Measurements from ENCODE around the gene NPBWR2. TPM values are rescaled to one million over a fixed set of nuclear protein-coding genes. Genes with fewer than 3 reads are reported as not detected.
A peak's percentile ranks its signal among the peaks of the same experiment; 100 is the strongest.

The NPBWR2 gene
- total RNA-seq, 1 experiment from 2014 or later = not detected

DNA sequence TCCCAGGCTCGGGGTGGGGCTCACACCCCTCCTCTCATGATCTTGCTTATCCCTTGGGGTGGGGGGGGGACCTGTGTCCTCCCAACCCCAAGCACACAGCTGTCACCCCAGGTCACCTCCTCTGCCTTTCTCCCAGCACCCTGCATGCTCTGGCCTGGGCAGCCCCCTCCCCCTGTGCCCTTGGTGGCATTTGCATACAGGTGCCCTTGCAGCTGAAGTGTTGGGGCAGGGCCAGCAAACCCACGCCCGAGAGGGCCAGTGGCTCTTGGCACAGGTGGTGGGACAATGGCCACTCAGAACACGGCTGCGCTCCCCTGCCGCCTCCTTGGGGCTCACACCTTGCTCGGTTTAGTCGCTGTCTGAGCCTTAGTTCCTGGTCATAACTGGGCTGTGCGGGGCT, 45.5 kb upstream of the NPBWR2 start:
- POLR2A ChIA-PET = interaction anchor here (0.7 kb wide), 1 partner anchor 470 kb away, joined by 4 read pairs; no protein-coding TSS in a partner anchor
- CTCF ChIA-PET = interaction anchor here (1.5 kb wide), 1 partner anchor 9 kb away, joined by 5 read pairs; no protein-coding TSS in a partner anchor
- H3K27ac Mint-ChIP-seq = no peak overlapping the region

DNA sequence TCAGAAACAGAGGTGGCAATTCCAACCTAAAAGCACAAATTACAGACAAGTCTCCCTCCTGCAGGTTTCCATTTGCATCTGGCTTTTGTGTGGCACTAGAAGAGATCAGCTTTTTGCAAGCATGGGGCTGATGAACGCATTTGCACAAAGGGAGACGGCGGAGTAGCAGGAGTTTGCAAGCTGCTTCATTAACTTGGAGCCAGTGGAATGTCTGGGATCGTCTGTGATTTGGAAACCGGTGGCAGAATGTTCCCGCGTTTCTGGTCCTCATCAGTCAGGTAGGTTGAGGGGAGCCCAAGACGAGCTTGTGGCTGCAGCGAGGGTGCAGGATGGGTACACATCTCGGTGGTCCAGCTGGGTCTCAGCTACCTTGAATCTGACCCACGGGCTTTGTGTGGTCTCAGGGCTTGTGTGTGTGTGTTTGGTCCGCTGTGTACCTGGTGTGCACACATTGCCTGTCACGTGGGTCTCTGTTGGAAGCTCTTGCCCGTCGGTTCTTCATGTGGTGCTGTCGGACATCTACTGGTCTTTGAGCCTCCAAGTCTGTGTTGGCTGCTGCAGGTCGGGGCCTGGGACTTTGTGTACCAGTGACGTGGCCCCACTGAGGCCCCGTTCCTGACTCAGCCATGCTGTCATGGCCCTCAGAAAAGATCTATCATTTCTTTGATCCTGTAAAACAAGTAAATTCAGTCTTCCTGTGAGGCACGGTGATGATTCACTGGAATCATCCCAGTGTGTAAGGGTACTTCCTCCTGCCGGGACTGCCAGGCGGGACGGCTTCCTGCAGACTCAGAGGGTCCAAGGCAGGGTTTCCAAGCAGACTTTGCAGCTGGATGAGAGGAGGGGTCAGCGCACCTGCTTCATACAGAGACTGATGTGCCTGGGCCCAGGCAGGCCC, 44.5 kb upstream of the NPBWR2 start:
- H3K4me1 Mint-ChIP-seq = peaks cover 31% of the 10 kb centered on the region
- DNase-seq (ENCODE audit: low spot score) = no peak
- TF ChIP-seq, protein P1, sequence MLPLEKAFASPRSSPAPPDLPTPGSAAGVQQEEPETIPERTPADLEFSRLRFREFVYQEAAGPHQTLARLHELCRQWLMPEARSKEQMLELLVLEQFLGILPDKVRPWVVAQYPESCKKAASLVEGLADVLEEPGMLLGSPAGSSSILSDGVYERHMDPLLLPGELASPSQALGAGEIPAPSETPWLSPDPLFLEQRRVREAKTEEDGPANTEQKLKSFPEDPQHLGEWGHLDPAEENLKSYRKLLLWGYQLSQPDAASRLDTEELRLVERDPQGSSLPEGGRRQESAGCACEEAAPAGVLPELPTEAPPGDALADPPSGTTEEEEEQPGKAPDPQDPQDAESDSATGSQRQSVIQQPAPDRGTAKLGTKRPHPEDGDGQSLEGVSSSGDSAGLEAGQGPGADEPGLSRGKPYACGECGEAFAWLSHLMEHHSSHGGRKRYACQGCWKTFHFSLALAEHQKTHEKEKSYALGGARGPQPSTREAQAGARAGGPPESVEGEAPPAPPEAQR (CRISPR knock-in tag; IDR thresholded peaks at IDR 0.05) = no peak
- TF ChIP-seq EMX1 (CRISPR knock-in tag; IDR thresholded peaks at IDR 0.05) (no peak), ZBTB21 (CRISPR knock-in tag; IDR thresholded peaks at IDR 0.05; ENCODE audit: borderline replicate concordance) (no peak), KAT7 (CRISPR knock-in tag; IDR thresholded peaks at IDR 0.05; ENCODE audit: borderline replicate concordance) (no peak), ELF4 (CRISPR knock-in tag; IDR thresholded peaks at IDR 0.05; ENCODE audit: low read depth) (no peak), ZNF232 (CRISPR knock-in tag; IDR thresholded peaks at IDR 0.05) (no peak), ZNF121 (CRISPR knock-in tag; IDR thresholded peaks at IDR 0.05) (no peak), SMAD3 (CRISPR knock-in tag; IDR thresholded peaks at IDR 0.05; ENCODE audit: borderline replicate concordance) (no peak), RORB (CRISPR knock-in tag; IDR thresholded peaks at IDR 0.05) (no peak)
- TF ChIP-seq, protein P2, sequence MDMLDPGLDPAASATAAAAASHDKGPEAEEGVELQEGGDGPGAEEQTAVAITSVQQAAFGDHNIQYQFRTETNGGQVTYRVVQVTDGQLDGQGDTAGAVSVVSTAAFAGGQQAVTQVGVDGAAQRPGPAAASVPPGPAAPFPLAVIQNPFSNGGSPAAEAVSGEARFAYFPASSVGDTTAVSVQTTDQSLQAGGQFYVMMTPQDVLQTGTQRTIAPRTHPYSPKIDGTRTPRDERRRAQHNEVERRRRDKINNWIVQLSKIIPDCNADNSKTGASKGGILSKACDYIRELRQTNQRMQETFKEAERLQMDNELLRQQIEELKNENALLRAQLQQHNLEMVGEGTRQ (CRISPR knock-in tag; IDR thresholded peaks at IDR 0.05) = no peak
- TF ChIP-seq, protein P3, sequence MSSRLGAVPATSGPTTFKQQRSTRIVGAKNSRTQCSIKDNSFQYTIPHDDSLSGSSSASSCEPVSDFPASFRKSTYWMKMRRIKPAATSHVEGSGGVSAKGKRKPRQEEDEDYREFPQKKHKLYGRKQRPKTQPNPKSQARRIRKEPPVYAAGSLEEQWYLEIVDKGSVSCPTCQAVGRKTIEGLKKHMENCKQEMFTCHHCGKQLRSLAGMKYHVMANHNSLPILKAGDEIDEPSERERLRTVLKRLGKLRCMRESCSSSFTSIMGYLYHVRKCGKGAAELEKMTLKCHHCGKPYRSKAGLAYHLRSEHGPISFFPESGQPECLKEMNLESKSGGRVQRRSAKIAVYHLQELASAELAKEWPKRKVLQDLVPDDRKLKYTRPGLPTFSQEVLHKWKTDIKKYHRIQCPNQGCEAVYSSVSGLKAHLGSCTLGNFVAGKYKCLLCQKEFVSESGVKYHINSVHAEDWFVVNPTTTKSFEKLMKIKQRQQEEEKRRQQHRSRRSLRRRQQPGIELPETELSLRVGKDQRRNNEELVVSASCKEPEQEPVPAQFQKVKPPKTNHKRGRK (CRISPR knock-in tag; IDR thresholded peaks at IDR 0.05; ENCODE audit: borderline replicate concordance) = no peak

More for the DNA sequence above, 45.5 kb upstream of the NPBWR2 start:
- TF ChIP-seq, protein P4, sequence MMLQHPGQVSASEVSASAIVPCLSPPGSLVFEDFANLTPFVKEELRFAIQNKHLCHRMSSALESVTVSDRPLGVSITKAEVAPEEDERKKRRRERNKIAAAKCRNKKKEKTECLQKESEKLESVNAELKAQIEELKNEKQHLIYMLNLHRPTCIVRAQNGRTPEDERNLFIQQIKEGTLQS (CRISPR knock-in tag; conservative IDR thresholded peaks at IDR 0.05) = no peak
- TF ChIP-seq SP1 (CRISPR knock-in tag; conservative IDR thresholded peaks at IDR 0.05) (no peak), KAT7 (CRISPR knock-in tag; IDR thresholded peaks at IDR 0.05; ENCODE audit: borderline replicate concordance) (no peak), TEAD4 (CRISPR knock-in tag; IDR thresholded peaks at IDR 0.05) (no peak), ZNF671 (CRISPR knock-in tag; IDR thresholded peaks at IDR 0.05) (no peak), NR2C2 (CRISPR knock-in tag; IDR thresholded peaks at IDR 0.05) (no peak), CREM (CRISPR knock-in tag; IDR thresholded peaks at IDR 0.05) (no peak), NFATC4 (CRISPR knock-in tag; IDR thresholded peaks at IDR 0.05) (no peak), ESRRA (CRISPR knock-in tag; IDR thresholded peaks at IDR 0.05; ENCODE audit: borderline replicate concordance) (no peak), ATF1 (CRISPR knock-in tag; IDR thresholded peaks at IDR 0.05) (no peak), ZBTB21 (CRISPR knock-in tag; IDR thresholded peaks at IDR 0.05; ENCODE audit: borderline replicate concordance) (no peak), OVOL2 (CRISPR knock-in tag; IDR thresholded peaks at IDR 0.05; ENCODE audit: borderline replicate concordance) (no peak), MYBL2 (CRISPR knock-in tag; IDR thresholded peaks at IDR 0.05) (no peak)
- TF ChIP-seq, protein P5, sequence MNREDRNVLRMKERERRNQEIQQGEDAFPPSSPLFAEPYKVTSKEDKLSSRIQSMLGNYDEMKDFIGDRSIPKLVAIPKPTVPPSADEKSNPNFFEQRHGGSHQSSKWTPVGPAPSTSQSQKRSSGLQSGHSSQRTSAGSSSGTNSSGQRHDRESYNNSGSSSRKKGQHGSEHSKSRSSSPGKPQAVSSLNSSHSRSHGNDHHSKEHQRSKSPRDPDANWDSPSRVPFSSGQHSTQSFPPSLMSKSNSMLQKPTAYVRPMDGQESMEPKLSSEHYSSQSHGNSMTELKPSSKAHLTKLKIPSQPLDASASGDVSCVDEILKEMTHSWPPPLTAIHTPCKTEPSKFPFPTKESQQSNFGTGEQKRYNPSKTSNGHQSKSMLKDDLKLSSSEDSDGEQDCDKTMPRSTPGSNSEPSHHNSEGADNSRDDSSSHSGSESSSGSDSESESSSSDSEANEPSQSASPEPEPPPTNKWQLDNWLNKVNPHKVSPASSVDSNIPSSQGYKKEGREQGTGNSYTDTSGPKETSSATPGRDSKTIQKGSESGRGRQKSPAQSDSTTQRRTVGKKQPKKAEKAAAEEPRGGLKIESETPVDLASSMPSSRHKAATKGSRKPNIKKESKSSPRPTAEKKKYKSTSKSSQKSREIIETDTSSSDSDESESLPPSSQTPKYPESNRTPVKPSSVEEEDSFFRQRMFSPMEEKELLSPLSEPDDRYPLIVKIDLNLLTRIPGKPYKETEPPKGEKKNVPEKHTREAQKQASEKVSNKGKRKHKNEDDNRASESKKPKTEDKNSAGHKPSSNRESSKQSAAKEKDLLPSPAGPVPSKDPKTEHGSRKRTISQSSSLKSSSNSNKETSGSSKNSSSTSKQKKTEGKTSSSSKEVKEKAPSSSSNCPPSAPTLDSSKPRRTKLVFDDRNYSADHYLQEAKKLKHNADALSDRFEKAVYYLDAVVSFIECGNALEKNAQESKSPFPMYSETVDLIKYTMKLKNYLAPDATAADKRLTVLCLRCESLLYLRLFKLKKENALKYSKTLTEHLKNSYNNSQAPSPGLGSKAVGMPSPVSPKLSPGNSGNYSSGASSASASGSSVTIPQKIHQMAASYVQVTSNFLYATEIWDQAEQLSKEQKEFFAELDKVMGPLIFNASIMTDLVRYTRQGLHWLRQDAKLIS (CRISPR knock-in tag; IDR thresholded peaks at IDR 0.05; ENCODE audit: borderline replicate concordance) = no peak
- TF ChIP-seq, protein P2 (CRISPR knock-in tag; IDR thresholded peaks at IDR 0.05) = no peak
- TF ChIP-seq, protein P6, sequence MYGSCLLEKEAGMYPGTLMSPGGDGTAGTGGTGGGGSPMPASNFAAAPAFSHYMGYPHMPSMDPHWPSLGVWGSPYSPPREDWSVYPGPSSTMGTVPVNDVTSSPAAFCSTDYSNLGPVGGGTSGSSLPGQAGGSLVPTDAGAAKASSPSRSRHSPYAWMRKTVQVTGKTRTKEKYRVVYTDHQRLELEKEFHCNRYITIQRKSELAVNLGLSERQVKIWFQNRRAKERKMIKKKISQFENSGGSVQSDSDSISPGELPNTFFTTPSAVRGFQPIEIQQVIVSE (CRISPR knock-in tag; IDR thresholded peaks at IDR 0.05; ENCODE audit: borderline replicate concordance) = no peak
- TF ChIP-seq, protein P7, sequence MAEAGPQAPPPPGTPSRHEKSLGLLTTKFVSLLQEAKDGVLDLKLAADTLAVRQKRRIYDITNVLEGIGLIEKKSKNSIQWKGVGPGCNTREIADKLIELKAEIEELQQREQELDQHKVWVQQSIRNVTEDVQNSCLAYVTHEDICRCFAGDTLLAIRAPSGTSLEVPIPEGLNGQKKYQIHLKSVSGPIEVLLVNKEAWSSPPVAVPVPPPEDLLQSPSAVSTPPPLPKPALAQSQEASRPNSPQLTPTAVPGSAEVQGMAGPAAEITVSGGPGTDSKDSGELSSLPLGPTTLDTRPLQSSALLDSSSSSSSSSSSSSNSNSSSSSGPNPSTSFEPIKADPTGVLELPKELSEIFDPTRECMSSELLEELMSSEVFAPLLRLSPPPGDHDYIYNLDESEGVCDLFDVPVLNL (CRISPR knock-in tag; IDR thresholded peaks at IDR 0.05; ENCODE audit: borderline replicate concordance, low read depth) = no peak
- Mint-ChIP-seq H3K36me3 (peaks cover 5% of the 10 kb centered on the region; the same call in 1 of the 2 replicates), H3K4me1 (peaks cover 31% of the 10 kb centered on the region), H3K9me3 (peaks cover 7% of the 10 kb centered on the region), H3K4me3 (no peak overlapping the region), H3K27me3 (ENCODE audit: low read depth) (no peaks in the 10 kb centered on the region)
- ATAC-seq = no peak
- DNase-seq (ENCODE audit: low spot score) = no peak

More for the DNA sequence above, 44.5 kb upstream of the NPBWR2 start:
- peaks cover 5% of the 10 kb centered on the region; the same call in 1 of the 2 replicates for H3K36me3 Mint-ChIP-seq
- peak; percentile 43 for ATAC-seq
- peak overlapping the region; percentile 43 for H3K27ac Mint-ChIP-seq
- ChIA-PET POLR2A (no interaction called here), CTCF (interaction anchor here (0.6 to 1.5 kb wide), 4 partner anchors 10 to 96 kb away, joined by 3 to 5 read pairs (median 4); partner anchors contain the start of gene LKAAEAR1)
- no peak overlapping the region for H3K4me3 Mint-ChIP-seq
- H3K9me3 Mint-ChIP-seq = peaks cover 7% of the 10 kb centered on the region
- H3K27me3 Mint-ChIP-seq (ENCODE audit: low read depth) = no peaks in the 10 kb centered on the region

All from WTC11 (cell line).